ENCODE data around the gene MRPL20. TPM values are rescaled to one million over a fixed set of nuclear protein-coding genes. Genes with fewer than 3 reads are reported as not detected.
"Not testable (repeated sequence)": the region's sequence is repeated elsewhere in the genome, so short reads cannot be mapped to it uniquely, and the experiment has no call there.

MRPL20 gene
- total and polyA plus RNA-seq, 9 of the 15 experiments (the other 6 are each of a cell fraction or from before 2014, with no cell fraction given): 180 to 671 (median 229) TPM

- TF ChIP-seq MYBL2 (IDR thresholded peaks at IDR 0.05; ENCODE audit: low read depth) (no peak), MYBL2 (CRISPR knock-in tag; IDR thresholded peaks at IDR 0.05; ENCODE audit: borderline replicate concordance) (no peak)
These were observed 4.5 kb upstream of the MRPL20 start (continued) for GRCh38 chr1:1411626-1412025.

GRCh38 chr1:1410238-1410637 lies 3.1 kb upstream of the MRPL20 start:
- H4K20me1 ChIP-seq (replicated peaks; ENCODE audit: control insufficient read depth, insufficient read depth, low read length); H3K9ac ChIP-seq (ENCODE audit: insufficient read depth in 1 of 2, low read depth in 2 of 2, low read length in 2 of 2); H3K27ac ChIP-seq (ENCODE audit: extremely low read depth, low read depth, low read length); ATAC-seq; FAIRE-seq; DNase-seq (ENCODE audit: extremely low read depth in 1 of 4, low spot score in 3 of 4); in situ Hi-C loops (cut with MboI); H3K27me3 ChIP-seq (ENCODE audit: control insufficient read depth in 2 of 2, insufficient read depth in 2 of 2, low read length in 2 of 2); intact Hi-C loops (cut with micrococcal nuclease); H3K4me3 ChIP-seq; H3K9me1 ChIP-seq (ENCODE audit: control insufficient read depth, insufficient read depth, low read length); BruUV-seq (replicated peaks); CTCF ChIA-PET (ENCODE audit: low intra/inter-chr PET ratio); H2AFZ ChIP-seq (ENCODE audit: low read depth, low read length); H3K4me2 ChIP-seq (ENCODE audit: insufficient read depth, low read length): not testable (repeated sequence)
- H3K36me3 ChIP-seq (ENCODE audit: control insufficient read depth, insufficient read depth, low read length): peaks cover 29% of the 10 kb centered on the region
- H3K9me3 ChIP-seq (replicated peaks; ENCODE audit: control insufficient read depth, insufficient read depth, low read depth, low read length): peaks cover 11% of the 10 kb centered on the region
- 74% methylated on average over 6 of the region's 8 CpGs for WGBS (ENCODE audit: insufficient coverage, low coverage, missing lambda C conversion rate)
- peaks cover 14 to 36% of the 10 kb centered on the region in 2 experiments for H3K4me1 ChIP-seq (replicated peaks in 1 of 2; ENCODE audit: control insufficient read depth in 2 of 2, insufficient read depth in 2 of 2, low read length in 2 of 2)
- POLR2A ChIA-PET: interaction anchor here (0.6 to 1.1 kb wide), 2 partner anchors 8 to 58 kb away, joined by 3 read pairs; no protein-coding TSS in a partner anchor
- H3K79me2 ChIP-seq (ENCODE audit: control insufficient read depth, insufficient read depth, low read length): peaks cover 44% of the 10 kb centered on the region

DNA sequence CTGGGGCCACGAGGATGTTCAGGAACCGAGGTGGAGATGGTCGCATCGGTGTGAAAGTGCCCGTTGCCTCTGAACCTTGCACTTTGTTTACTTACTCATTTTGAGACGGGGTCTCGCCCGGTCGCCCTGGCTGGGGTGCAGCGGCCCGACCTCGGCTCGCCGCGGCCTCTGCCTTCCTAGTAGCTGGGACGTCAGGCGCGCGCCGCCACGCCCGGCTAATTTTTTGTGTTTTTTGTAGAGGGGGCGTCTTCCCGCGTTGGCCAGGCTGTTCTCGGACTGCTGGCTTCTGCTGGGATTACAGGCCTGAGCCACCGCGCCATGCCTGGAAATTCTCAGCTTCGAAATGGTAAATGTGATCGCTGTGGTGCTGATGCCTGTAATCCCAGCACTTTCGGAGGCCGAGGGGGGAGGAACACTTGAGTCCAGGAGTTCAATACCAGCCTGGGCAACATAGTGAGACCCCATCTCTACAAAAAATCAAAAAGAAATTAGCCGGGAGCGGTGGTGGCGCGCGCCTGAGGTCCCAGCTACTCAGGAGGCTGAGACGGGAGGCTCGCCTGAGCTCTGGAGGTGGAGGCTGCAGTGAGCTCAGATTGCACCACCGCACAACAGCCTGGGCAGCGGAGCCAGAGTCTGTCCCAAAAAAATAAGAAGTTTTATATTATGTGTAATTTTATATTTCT lies 684 bp upstream of the MRPL20 start:
- H2AFZ ChIP-seq (ENCODE audit: low read depth, low read length): peak overlapping the region; percentile 82; the same call in 1 of the 2 replicates
- WGBS (ENCODE audit: insufficient coverage, low coverage, missing lambda C conversion rate): 3% methylated on average over 40 of the region's 41 CpGs
- H3K4me3 ChIP-seq: peak overlapping the region; percentile 100
- intact Hi-C loops (cut with micrococcal nuclease) (loop anchor here (1.0 to 2.0 kb wide), 2 partner anchors 33 to 63 kb away; no protein-coding TSS in a partner anchor), in situ Hi-C loops (cut with MboI) (no loop called here)
- H3K9me1 ChIP-seq (ENCODE audit: control insufficient read depth, insufficient read depth, low read length): no peaks in the 10 kb centered on the region
- no peaks in the 10 kb centered on the region for H3K27me3 ChIP-seq (ENCODE audit: control insufficient read depth in 2 of 2, insufficient read depth in 2 of 2, low read length in 2 of 2)
- peak overlapping the region; percentile 89 for H3K27ac ChIP-seq (ENCODE audit: extremely low read depth, low read depth, low read length)
- DNase-seq (ENCODE audit: extremely low read depth in 1 of 4, low spot score in 3 of 4): peak in 1 of 4 experiments; percentile 61
- peaks cover 5% of the 10 kb centered on the region for H3K9me3 ChIP-seq (replicated peaks; ENCODE audit: control insufficient read depth, insufficient read depth, low read depth, low read length)
- H3K4me1 ChIP-seq (replicated peaks in 1 of 2; ENCODE audit: control insufficient read depth in 2 of 2, insufficient read depth in 2 of 2, low read length in 2 of 2): peaks cover 14 to 44% of the 10 kb centered on the region in 2 experiments
- CTCF ChIA-PET (ENCODE audit: low intra/inter-chr PET ratio): no interaction called here
- H3K4me2 ChIP-seq (ENCODE audit: insufficient read depth, low read length): peak overlapping the region; percentile 98
- POLR2A ChIA-PET: interaction anchor here (0.6 to 3.6 kb wide), 16 partner anchors 9 to 384 kb away, joined by 3 to 26 read pairs (median 5); partner anchors contain the start of genes ANKRD65, AURKAIP1, CCNL2 and MIB2
- peak overlapping the region; percentile 99 to 100 for H3K9ac ChIP-seq (ENCODE audit: insufficient read depth in 1 of 2, low read depth in 2 of 2, low read length in 2 of 2)
- peaks cover 56% of the 10 kb centered on the region for H3K79me2 ChIP-seq (ENCODE audit: control insufficient read depth, insufficient read depth, low read length)
- H3K36me3 ChIP-seq (ENCODE audit: control insufficient read depth, insufficient read depth, low read length): peaks cover 52% of the 10 kb centered on the region
- FAIRE-seq: no peak
- ATAC-seq: peak; percentile 57
- no peaks in the 10 kb centered on the region for H4K20me1 ChIP-seq (replicated peaks; ENCODE audit: control insufficient read depth, insufficient read depth, low read length)
- no TSS peak for BruUV-seq (replicated peaks)
- TF ChIP-seq ZNF511 (CRISPR knock-in tag; IDR thresholded peaks at IDR 0.05): peak; percentile 46
- TF ChIP-seq, protein P1, sequence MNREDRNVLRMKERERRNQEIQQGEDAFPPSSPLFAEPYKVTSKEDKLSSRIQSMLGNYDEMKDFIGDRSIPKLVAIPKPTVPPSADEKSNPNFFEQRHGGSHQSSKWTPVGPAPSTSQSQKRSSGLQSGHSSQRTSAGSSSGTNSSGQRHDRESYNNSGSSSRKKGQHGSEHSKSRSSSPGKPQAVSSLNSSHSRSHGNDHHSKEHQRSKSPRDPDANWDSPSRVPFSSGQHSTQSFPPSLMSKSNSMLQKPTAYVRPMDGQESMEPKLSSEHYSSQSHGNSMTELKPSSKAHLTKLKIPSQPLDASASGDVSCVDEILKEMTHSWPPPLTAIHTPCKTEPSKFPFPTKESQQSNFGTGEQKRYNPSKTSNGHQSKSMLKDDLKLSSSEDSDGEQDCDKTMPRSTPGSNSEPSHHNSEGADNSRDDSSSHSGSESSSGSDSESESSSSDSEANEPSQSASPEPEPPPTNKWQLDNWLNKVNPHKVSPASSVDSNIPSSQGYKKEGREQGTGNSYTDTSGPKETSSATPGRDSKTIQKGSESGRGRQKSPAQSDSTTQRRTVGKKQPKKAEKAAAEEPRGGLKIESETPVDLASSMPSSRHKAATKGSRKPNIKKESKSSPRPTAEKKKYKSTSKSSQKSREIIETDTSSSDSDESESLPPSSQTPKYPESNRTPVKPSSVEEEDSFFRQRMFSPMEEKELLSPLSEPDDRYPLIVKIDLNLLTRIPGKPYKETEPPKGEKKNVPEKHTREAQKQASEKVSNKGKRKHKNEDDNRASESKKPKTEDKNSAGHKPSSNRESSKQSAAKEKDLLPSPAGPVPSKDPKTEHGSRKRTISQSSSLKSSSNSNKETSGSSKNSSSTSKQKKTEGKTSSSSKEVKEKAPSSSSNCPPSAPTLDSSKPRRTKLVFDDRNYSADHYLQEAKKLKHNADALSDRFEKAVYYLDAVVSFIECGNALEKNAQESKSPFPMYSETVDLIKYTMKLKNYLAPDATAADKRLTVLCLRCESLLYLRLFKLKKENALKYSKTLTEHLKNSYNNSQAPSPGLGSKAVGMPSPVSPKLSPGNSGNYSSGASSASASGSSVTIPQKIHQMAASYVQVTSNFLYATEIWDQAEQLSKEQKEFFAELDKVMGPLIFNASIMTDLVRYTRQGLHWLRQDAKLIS (CRISPR knock-in tag; IDR thresholded peaks at IDR 0.05): peak; percentile 91
- no peak for TF ChIP-seq SMAD4 (CRISPR knock-in tag; conservative IDR thresholded peaks at IDR 0.05)
- no peak for TF ChIP-seq ELF2 (CRISPR knock-in tag; IDR thresholded peaks at IDR 0.05)
- no peak for TF ChIP-seq PHF20 (IDR thresholded peaks at IDR 0.05; ENCODE audit: partially characterized antibody)
- TF ChIP-seq ZC3H4 (CRISPR knock-in tag; IDR thresholded peaks at IDR 0.05; ENCODE audit: borderline replicate concordance): peak; percentile 51; the same call in 1 of the 2 replicates
